HAP-1 (cell line): Measurements from ENCODE around the gene PHF12.

Experiments
- DNase-seq, 2 experiments: peaks; one replicate each; pipeline ENCODE4 v3.0.0-alpha.2; 2016 to 2020; ENCODE audit warnings: low spot score in 2 of 2
- H3K27me3 ChIP-seq: fragments of 250-450 bp; sonication (Bioruptor Pico); 2 replicates; pipeline ENCODE4 v1.5.1; 2020; ENCODE audit warnings: low read depth, mild to moderate bottlenecking, moderate library complexity
- H3K36me3 ChIP-seq: fragments of 250-450 bp; sonication (Bioruptor Pico); replicated peaks from 2 replicates; pipeline ENCODE4 v1.5.1; 2020; ENCODE audit warnings: mild to moderate bottlenecking
- H3K4me1 ChIP-seq: fragments of 250-450 bp; sonication (Bioruptor Pico); 2 replicates; pipeline ENCODE4 v1.5.1; 2020; ENCODE audit warnings: mild to moderate bottlenecking
- H3K4me3 ChIP-seq: fragments of 250-450 bp; sonication (Bioruptor Pico); 2 replicates; pipeline ENCODE4 v1.5.1; 2020; ENCODE audit warnings: mild to moderate bottlenecking, moderate library complexity
- H3K9me3 ChIP-seq: fragments of 250-450 bp; sonication (Bioruptor Pico); 2 replicates; pipeline ENCODE4 v1.5.1; 2020; ENCODE audit warnings: mild to moderate bottlenecking, moderate library complexity
- in situ Hi-C: fragments of 300-500 bp; cut with MboI; formaldehyde crosslinking; loops from 3 replicates; pipeline ENCODE4 v1.14.3; 2020; ENCODE audit warnings: low sequenced_read_pairs, inconsistent platforms, mixed read lengths

Gene PHF12

DNA sequence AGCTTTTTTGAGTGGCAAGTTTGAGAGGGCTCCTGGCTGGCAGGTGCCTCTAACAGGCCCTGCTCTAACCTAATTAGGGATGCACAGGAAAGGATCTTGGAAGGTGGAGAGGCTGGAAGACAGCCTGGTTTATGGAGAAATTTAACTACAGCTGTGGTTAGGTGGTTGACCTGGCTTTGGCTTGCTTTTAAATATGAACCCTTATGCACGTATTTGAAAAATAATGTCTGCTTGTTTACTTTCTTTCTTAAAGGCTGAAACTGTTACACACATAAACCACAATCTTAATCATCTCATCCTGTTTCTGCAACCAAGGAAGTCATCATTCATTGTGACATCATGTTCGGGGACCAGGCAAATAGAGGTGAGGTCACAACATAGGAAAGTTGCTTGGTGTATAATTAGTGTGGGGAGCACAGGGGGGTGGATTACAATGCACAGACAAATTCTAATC is 25.4 kb downstream of the PHF12 start:
- in situ Hi-C loops: no loop called here
- peaks cover 44% of the 10 kb centered on the region for H3K36me3 ChIP-seq

GRCh38 chr17:28920201-28920600 is 31.1 kb downstream of the PHF12 start:
- peaks cover 84% of the 10 kb centered on the region for H3K36me3 ChIP-seq
- H3K4me1 ChIP-seq: no peaks in the 10 kb centered on the region
- in situ Hi-C loops: no loop called here
- no peak overlapping the region for H3K4me3 ChIP-seq
- no peaks in the 10 kb centered on the region; the same call in 1 of the 2 replicates for H3K9me3 ChIP-seq
- no peak for DNase-seq
- H3K27me3 ChIP-seq: no peaks in the 10 kb centered on the region

More for the DNA sequence above, 25.4 kb downstream of the PHF12 start:
- no peaks in the 10 kb centered on the region for H3K9me3 ChIP-seq
- no peaks in the 10 kb centered on the region for H3K4me1 ChIP-seq
- no peaks in the 10 kb centered on the region for H3K27me3 ChIP-seq
- H3K4me3 ChIP-seq: no peak overlapping the region
- no peak for DNase-seq

GRCh38 chr17:28918295-28918694 is 33.0 kb downstream of the PHF12 start:
- no peaks in the 10 kb centered on the region for H3K4me1 ChIP-seq
- no peak for DNase-seq
- peaks cover 91% of the 10 kb centered on the region for H3K36me3 ChIP-seq
- no peak overlapping the region for H3K4me3 ChIP-seq
- H3K9me3 ChIP-seq: no peaks in the 10 kb centered on the region; the same call in 1 of the 2 replicates
- in situ Hi-C loops: no loop called here
- no peaks in the 10 kb centered on the region for H3K27me3 ChIP-seq

DNA sequence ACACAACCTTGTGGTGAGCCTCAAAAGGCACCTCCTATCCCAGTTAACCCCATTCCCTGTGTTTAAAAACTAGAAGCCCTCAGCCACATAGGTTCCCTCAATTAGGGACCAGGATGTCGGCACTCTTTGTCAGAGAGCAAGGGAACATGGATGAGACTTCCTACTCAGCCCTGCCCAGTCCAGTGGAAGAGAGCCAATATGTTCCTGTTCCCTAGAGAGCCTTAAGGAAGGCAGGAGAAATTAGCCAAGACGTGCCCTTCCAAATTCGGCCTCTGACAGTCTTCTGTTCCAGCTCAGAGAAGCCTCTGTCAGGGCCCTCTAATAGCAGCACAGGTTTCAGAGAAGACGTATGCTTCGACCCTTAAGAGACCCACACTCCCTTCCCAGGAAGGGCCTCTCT is 33.9 kb downstream of the PHF12 start:
- peaks cover 96% of the 10 kb centered on the region for H3K36me3 ChIP-seq
- in situ Hi-C loops: no loop called here

GRCh38 chr17:28917029-28917428 is 34.3 kb downstream of the PHF12 start:
- in situ Hi-C loops: no loop called here
- Histone ChIP-seq H3K4me3 (no peak overlapping the region), H3K27me3 (no peaks in the 10 kb centered on the region), H3K4me1 (no peaks in the 10 kb centered on the region), H3K36me3 (peaks cover 96% of the 10 kb centered on the region), H3K9me3 (no peaks in the 10 kb centered on the region; the same call in 1 of the 2 replicates)
- no peak for DNase-seq

More for the DNA sequence above, 33.9 kb downstream of the PHF12 start:
- H3K9me3 ChIP-seq: no peaks in the 10 kb centered on the region; the same call in 1 of the 2 replicates
- no peaks in the 10 kb centered on the region for H3K27me3 ChIP-seq
- H3K4me1 ChIP-seq: no peaks in the 10 kb centered on the region
- DNase-seq: no peak
- H3K4me3 ChIP-seq: no peak overlapping the region

- Histone ChIP-seq H3K27me3 (no peaks in the 10 kb centered on the region), H3K4me1 (no peaks in the 10 kb centered on the region), H3K36me3 (peaks cover 96% of the 10 kb centered on the region), H3K4me3 (no peak overlapping the region), H3K9me3 (no peaks in the 10 kb centered on the region; the same call in 1 of the 2 replicates)
- in situ Hi-C loops: no loop called here
- peak; percentile 34 to 56 for DNase-seq
Observed at GRCh38 chr17:28916302-28916934, 34.9 kb downstream of the PHF12 start.

DNA sequence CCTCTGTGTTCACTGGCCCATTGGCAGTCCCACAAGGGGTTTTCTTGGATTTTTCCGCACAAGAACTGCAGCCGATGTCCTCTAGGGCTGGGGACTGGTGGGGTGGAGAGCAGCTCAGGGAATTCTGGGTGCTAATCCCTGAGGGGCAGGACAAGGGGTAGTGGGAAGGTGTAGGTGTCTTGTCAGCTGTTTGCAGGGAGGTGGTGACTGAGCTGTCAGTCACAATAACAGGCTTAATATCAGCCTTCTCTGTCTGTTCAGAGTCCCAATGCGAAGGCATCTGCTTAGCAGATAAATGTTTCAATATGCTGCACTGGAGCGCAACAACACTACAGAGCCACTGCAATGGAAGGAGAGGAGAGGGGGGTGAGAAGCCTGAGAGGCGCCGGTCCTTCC is 38.4 kb downstream of the PHF12 start:
- no peak overlapping the region for H3K4me3 ChIP-seq
- no peaks in the 10 kb centered on the region for H3K27me3 ChIP-seq
- peaks cover 5% of the 10 kb centered on the region; the same call in 1 of the 2 replicates for H3K4me1 ChIP-seq
- in situ Hi-C loops: no loop called here
- DNase-seq: no peak
- peaks cover 98% of the 10 kb centered on the region for H3K36me3 ChIP-seq
- no peaks in the 10 kb centered on the region for H3K9me3 ChIP-seq

DNA sequence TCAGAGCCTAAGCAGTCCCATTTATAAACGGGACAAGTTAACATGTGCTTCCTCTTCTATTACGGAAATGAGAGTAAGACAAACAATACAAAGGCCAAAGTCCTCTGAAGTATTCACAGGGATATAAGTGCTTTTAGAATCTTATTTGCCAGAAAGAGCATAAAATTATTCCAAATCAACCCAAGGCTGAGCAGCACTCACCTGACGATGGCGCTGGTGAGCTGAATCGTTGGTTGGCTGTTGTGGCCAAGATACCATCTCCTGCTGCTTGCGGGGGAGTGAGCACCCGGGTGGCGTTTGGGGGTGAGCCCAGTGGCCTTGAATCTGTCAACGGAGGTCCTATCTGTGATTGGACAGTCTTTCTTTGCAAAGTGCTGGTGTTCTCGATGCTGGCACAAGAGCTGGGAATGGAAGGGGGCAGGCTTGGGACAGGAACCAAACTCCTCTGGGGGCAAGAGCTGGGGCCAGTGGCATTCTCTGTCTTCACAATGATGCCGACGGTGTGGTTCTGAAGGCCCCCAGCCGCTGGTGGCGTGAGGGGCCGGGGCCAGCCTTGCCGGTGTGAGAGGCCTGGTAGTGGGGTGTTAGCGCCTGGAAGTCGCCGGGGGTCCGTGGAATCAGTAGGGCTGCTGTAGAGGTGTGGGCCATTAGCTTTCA is 38.9 kb downstream of the PHF12 start:
- no peaks in the 10 kb centered on the region for H3K9me3 ChIP-seq
- H3K36me3 ChIP-seq: peaks cover 98% of the 10 kb centered on the region
- in situ Hi-C loops: no loop called here
- H3K4me1 ChIP-seq: peaks cover 5% of the 10 kb centered on the region; the same call in 1 of the 2 replicates
- no peaks in the 10 kb centered on the region for H3K27me3 ChIP-seq
- no peak overlapping the region for H3K4me3 ChIP-seq
- DNase-seq: no peak

GRCh38 chr17:28911411-28912045 is 39.8 kb downstream of the PHF12 start:
- no peaks in the 10 kb centered on the region for H3K9me3 ChIP-seq

DNA sequence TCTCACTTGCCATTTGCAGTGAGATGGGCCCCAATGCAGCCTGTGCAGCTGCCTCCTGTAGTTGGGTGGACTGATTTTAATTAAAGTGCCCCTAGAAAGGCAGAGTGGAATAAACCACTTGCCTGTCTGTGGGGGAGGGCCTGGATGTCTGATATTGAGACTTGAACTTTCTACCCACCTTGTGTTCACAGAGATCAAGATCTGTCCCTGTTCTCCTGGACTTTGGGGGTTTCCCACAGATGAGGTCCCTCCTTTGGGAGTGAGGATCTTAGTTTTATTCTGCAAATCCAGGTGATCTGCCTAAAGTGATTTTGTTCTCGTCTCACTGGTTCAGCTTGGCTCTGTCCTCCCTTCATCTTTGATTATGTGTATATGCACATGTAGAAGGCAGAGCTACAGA is 40.8 kb downstream of the PHF12 start:
- DNase-seq: no peak
- no peaks in the 10 kb centered on the region for H3K9me3 ChIP-seq
- H3K36me3 ChIP-seq: peaks cover 97% of the 10 kb centered on the region
- H3K4me1 ChIP-seq: peaks cover 5% of the 10 kb centered on the region; the same call in 1 of the 2 replicates
- in situ Hi-C loops: no loop called here
- no peak overlapping the region for H3K4me3 ChIP-seq
- no peaks in the 10 kb centered on the region for H3K27me3 ChIP-seq

More at GRCh38 chr17:28911411-28912045, 39.8 kb downstream of the PHF12 start:
- DNase-seq: no peak
- no peak overlapping the region for H3K4me3 ChIP-seq
- peaks cover 98% of the 10 kb centered on the region for H3K36me3 ChIP-seq
- in situ Hi-C loops: no loop called here
- H3K27me3 ChIP-seq: no peaks in the 10 kb centered on the region
- peaks cover 5% of the 10 kb centered on the region; the same call in 1 of the 2 replicates for H3K4me1 ChIP-seq

DNA sequence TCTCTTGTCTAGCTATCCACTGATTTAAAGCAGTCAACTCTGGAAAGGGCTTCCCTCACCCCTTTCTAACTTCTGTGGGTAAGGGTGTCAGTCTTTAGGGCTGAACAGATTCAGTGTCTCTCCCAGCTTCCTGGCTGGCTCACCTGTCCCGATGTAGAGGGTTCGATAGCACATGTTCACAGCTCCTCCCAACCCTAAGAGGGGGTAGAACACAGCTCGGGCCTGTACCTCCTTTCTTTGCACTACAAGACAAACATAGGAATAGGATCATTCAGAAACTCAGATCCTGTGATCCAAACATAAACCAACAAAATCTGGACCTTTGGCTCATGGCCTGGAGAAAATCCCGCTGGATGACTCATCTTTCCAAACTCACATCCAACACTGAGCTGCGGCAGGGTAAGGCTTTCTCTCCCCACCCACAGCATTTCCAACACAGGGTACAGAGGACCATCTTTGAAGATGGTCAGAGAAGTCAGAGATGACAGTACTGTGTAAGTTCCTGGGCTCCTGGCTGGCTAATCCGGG is 42.6 kb downstream of the PHF12 start:
- no peak for DNase-seq
- H3K4me3 ChIP-seq: no peak overlapping the region
- peaks cover 5% of the 10 kb centered on the region; the same call in 1 of the 2 replicates for H3K4me1 ChIP-seq
- H3K9me3 ChIP-seq: no peaks in the 10 kb centered on the region
- peaks cover 80% of the 10 kb centered on the region for H3K36me3 ChIP-seq
- no peaks in the 10 kb centered on the region for H3K27me3 ChIP-seq
- in situ Hi-C loops: no loop called here

GRCh38 chr17:28907709-28908475 is 43.4 kb downstream of the PHF12 start:
- Histone ChIP-seq H3K27me3 (no peaks in the 10 kb centered on the region), H3K4me1 (peaks cover 9% of the 10 kb centered on the region), H3K36me3 (peaks cover 72% of the 10 kb centered on the region), H3K4me3 (no peak overlapping the region), H3K9me3 (no peaks in the 10 kb centered on the region)
- DNase-seq: no peak
- in situ Hi-C loops: no loop called here

GRCh38 chr17:28906706-28907438 is 44.4 kb downstream of the PHF12 start:
- no peaks in the 10 kb centered on the region for H3K27me3 ChIP-seq
- no peak for DNase-seq
- H3K4me3 ChIP-seq: no peak overlapping the region
- peaks cover 62% of the 10 kb centered on the region for H3K36me3 ChIP-seq
- H3K4me1 ChIP-seq: peaks cover 10% of the 10 kb centered on the region
- H3K9me3 ChIP-seq: no peaks in the 10 kb centered on the region
- in situ Hi-C loops: no loop called here
